Stromal cell of bone marrow (primary cell): ENCODE measurements around the gene ADAMTSL2.
"Not testable (repeated sequence)": the region's sequence is repeated elsewhere in the genome, so short reads cannot be mapped to it uniquely, and the experiment has no call there.

Source experiments
- DNase-seq: peaks from one replicate; pipeline ENCODE4 v3.0.0-alpha.2; 2012; ENCODE audit warnings: low read depth

The ADAMTSL2 gene

GRCh38 chr9:133558191-133559126 lies 24.0 kb downstream of the ADAMTSL2 start:
- peak; percentile 45 for DNase-seq

GRCh38 chr9:133560311-133560710 lies 25.8 kb downstream of the ADAMTSL2 start:
- no peak for DNase-seq

- DNase-seq, result no peak
Observed at GRCh38 chr9:133560944-133561343, 26.4 kb downstream of the ADAMTSL2 start.

GRCh38 chr9:133561976-133562554 lies 27.6 kb downstream of the ADAMTSL2 start:
- no peak for DNase-seq

GRCh38 chr9:133562611-133563290 lies 28.2 kb downstream of the ADAMTSL2 start:
- DNase-seq, result no peak

- no peak for DNase-seq
Observed at GRCh38 chr9:133563291-133563796, 28.8 kb downstream of the ADAMTSL2 start.

GRCh38 chr9:133563814-133564213 lies 29.3 kb downstream of the ADAMTSL2 start:
- DNase-seq, result not testable (repeated sequence)

- DNase-seq, result no peak
Observed at GRCh38 chr9:133564451-133565116, 30.1 kb downstream of the ADAMTSL2 start.

GRCh38 chr9:133566382-133566781 lies 31.9 kb downstream of the ADAMTSL2 start:
- DNase-seq, result no peak

- no peak for DNase-seq
Observed at GRCh38 chr9:133566817-133567216, 32.3 kb downstream of the ADAMTSL2 start.

GRCh38 chr9:133568186-133568585 lies 33.7 kb downstream of the ADAMTSL2 start:
- DNase-seq, result no peak

GRCh38 chr9:133569121-133569785 lies 34.7 kb downstream of the ADAMTSL2 start:
- DNase-seq, result no peak

GRCh38 chr9:133569891-133570690 lies 35.6 kb downstream of the ADAMTSL2 start:
- DNase-seq, result no peak

GRCh38 chr9:133570691-133571080 lies 36.2 kb downstream of the ADAMTSL2 start:
- no peak for DNase-seq

- no peak for DNase-seq
Observed at GRCh38 chr9:133571391-133571890, 36.9 kb downstream of the ADAMTSL2 start.

- no peak for DNase-seq
Observed at GRCh38 chr9:133571896-133572595, 37.5 kb downstream of the ADAMTSL2 start.

GRCh38 chr9:133572821-133573361 lies 38.4 kb downstream of the ADAMTSL2 start:
- no peak for DNase-seq

GRCh38 chr9:133573791-133574515 lies 39.4 kb downstream of the ADAMTSL2 start:
- DNase-seq, result no peak

GRCh38 chr9:133574771-133575170 lies 40.3 kb downstream of the ADAMTSL2 start:
- no peak for DNase-seq
